CD4-positive, alpha-beta T cell treated with Interleukin-15 for 1 hour (primary cell): ENCODE data around the gene STOM.

ENCODE experiments used
- DNase-seq: peaks from one replicate; pipeline ENCODE4 v3.0.0-alpha.2; 2020

The STOM gene

DNA sequence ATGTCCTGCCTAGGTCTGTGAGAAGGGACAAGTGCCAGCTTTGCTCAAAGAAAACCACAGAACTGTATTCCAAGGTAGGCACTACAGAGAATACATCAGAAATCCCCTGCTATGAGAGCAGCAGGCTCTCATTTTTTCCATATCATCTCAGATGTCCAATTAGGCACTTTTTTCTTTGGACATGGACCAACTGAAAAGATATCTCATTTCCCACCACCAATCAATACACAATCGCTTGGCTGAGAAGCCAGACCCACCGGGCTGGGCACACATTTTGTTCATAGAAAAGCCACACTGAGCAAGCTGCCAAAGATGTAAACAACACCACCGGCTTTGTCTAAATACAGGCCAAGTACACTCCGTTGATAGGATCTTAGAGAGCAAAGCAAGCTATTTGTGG, 25.9 kb downstream of the STOM start:
- DNase-seq, result no peak

DNA sequence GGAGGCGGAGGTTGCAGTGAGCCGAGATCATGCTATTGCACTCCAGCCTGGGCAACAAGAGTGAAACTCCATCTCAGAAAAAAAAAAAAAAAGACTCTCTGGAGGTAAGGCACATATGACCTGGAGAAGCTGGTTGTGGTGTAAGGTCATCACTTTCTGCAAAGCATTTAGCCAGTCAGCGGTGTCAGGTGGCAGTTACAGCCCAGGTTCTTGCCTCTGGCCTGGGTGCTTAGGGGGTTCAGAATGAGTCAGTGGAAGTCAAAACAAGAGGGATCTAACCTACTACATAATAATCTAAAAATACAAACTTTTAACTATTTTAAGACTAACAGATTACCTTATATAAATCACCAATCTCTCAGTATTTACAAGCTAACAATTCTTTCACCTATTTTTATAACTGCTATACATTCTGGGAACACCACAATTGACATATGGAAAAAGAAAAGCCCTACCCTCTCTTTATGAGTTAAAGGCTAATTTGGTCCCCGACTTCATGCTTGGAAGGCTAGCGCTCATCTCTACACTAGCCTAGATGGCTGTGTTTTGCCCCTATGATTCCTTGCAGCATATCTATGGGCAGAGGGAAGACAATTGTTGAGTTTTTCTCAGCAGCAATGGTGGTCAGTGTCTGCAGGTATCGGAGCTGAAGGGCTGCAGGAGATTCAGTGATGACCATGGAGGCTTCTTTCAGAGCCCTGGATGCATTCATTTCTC, 29.2 kb downstream of the STOM start:
- DNase-seq, result no peak

DNA sequence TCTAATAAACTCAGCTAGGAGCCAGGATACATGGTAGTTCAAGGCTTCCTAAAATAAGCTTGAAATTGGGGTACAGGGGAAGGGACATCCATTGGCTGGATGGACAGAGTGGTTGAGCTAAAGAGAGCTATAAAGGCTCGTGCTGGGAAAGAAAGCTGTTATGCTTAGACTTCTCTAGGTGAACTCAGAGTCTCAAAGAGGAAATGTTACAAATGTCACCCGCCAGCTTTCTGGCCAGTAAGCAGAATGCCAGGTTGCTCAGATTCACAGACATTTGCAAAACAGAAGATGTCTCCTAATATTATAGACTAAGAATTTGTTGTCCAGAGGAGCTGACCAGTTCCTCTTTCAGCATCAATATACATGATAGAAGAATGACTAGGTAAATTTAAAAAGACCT, 30.6 kb downstream of the STOM start:
- DNase-seq, result no peak

DNA sequence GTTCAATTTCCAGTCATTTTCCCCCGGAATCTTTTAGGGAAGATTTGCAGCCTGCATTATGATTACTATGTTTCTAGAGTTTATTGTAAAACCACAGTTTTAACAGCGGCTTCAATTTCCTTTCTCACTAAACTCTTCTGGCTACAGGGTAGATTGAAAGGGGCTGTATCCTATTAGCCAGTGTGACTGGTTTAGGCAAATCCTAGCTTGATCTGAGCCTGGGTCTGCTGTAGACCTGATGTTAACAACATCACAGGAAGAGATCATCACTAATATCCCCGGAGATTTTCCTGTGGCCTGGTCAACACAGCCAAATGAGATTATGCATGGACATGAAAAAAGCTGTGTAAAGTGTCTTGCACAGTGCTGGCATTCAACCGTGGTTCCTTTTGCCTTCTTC, 33.4 kb downstream of the STOM start:
- DNase-seq, result no peak

DNA sequence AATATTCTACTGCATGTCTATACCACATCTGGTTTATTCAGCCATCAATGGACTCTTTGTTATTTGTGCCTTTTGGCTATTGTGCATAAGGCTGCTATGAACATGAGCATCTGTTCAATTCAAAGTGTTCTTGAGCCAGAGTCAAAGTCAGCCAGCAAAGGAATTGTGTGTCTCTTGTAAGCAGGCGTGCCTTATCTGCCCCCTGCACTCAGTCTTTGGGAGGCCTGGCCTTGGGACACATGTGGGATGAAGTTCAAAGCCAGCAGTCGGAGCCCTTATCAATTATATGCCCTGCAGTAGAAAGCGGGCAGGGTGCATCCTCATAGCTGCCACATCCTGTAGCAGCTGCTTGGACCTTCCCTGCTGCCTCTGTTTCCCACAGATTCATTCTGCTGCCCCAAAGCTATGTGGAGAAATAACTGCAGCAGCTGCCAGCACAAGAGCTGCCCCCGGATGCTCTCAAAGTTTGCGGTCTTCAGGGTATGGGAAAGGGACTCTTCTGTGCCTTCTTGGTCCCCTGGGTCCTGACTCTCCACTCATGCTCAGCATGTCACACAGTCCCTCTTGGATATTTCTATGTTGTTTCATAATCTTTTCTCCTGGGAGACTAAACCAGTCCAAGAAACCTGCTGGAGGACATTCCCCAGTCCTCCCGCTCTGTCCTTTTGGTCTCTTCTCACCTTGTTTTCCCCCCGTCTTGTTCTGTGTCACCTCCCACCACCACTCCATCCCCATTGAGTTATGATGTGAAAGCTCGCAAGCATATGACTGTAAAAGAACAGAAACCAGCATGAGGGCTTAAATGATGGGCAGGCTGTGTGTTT, 35.9 kb downstream of the STOM start:
- DNase-seq, result no peak

DNA sequence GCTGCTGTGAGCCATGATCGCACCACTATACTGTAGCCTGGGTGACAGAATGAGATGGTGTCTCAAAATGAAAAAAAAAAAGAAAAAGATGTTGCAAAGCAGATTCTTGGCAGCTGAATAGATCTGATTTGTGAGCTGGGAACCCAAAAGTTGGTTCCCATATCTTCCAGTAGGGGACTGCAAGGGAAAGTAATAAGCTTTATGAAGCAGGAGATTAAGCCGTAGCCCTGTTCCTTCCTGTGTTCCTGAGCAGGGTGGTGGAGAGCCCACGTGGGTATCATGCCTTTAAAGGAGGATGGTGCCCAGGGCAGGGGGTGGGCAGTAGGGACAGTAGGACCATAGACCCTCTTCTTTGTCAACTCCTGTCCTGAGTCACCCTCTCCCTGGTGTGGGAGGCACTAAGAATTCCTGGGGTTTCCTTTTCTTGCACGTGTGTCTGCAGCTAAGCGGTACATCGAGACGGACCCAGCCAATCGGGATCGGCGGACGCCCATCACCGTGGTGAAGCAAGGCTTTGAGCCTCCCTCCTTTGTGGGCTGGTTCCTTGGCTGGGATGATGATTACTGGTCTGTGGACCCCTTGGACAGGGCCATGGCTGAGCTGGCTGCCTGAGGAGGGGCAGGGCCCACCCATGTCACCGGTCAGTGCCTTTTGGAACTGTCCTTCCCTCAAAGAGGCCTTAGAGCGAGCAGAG, 37.9 kb downstream of the STOM start:
- DNase-seq, result no peak

DNA sequence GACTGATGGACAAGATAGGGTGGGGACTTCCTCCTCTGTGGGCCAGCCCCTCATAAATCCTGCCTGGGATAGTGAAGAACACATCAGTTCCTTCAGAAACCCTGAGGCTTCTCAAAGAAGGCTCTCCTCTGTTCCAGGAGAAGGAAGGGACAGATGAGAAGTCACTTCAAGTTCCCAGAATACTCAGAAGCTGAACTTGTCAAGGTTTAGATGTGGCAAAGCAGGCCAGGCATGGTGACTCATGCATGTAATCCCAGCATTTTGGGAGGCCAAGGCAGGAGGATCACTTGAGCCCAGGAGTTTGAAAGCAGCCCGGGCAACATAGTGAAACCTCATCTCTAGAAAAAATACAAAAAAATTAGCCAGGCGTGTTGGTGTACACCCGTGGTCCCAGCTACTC, 38.5 kb downstream of the STOM start:
- DNase-seq, result no peak

DNA sequence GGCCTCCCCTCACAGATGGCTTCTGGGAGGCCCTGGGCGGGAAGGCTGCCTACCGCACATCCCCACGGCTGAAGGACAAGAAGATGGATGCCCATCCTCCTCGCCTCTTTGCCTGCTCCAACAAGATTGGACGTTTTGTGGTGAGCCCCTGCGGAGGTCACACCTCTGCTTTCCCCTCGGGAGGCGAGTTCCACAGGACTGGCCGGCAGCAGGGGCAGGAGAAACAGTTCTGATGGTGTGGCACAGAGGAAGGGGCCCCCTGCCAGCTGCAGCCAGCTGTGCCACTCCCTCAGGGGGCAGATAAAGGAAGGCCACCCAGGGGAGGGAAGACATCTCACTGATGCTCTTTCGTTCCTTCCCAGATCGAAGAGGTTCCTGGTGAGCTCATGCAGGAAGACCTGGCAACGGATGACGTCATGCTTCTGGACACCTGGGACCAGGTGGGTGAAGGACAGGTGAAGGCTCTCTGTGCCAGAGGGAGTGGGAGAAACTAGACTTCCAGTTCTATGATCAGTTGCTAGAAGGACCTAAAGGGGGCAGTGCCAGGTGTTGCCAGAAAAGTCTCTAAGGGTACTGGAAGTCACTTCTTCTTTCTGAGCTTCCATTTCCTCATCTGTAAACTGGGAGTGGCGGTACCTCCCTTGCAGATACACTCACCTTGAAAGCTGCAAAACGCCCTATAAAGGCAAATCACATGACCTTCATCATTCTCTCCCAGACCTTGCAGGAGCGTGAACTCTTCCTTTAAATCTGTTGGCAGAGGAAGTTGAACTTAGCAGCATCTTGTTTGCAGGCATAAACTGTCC, 41.0 kb downstream of the STOM start:
- no peak for DNase-seq

DNA sequence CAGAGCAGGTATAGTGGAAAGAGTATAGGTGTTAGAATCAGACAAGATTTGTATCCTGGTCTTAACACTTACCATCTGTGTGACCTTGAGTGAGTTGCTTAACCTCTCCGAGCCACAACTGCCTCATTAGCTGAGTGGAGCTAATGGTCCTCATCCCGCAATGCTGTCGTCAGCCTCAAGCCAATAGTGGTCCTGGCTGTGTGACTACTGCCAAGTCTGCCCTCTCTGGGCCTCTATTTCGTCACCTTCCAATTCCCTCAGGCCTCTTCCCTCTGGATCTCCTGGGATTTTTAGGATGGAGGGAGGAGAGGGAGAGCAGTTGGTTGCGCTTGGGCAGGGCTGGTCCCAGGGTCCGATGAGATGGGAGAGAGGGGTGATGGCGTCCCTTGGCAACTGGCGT, 41.6 kb downstream of the STOM start:
- DNase-seq, result no peak

DNA sequence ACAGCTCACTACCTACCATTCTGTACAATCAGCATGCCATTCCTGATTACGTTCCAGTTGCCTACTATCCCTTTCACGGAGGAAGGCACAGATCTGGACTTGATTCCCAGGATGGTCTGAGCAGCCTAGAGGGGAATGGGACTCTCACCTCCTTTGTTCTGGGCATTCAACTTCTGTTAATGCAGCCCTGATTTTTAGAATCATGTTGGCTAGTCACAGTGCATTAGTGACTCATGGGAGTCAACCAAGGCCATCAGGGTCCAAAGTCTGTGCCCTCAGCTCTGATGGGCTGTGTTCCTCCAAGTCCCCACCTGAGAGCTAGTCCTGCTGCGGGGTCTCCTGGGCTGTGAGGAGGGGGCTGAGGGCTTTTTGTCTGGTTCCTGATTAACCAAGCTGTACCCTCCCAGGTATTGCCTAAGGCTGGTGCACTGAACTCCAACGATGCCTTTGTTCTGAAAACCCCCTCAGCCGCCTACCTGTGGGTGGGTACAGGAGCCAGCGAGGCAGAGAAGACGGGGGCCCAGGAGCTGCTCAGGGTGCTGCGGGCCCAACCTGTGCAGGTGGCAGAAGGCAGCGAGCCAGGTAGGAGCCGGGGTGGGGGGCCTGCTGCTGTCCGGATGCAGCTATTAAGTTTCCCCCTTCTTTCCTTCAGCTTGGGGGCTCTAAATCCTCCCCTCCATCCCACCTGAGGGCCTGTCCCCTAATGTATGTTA, 43.0 kb downstream of the STOM start:
- no peak for DNase-seq

DNA sequence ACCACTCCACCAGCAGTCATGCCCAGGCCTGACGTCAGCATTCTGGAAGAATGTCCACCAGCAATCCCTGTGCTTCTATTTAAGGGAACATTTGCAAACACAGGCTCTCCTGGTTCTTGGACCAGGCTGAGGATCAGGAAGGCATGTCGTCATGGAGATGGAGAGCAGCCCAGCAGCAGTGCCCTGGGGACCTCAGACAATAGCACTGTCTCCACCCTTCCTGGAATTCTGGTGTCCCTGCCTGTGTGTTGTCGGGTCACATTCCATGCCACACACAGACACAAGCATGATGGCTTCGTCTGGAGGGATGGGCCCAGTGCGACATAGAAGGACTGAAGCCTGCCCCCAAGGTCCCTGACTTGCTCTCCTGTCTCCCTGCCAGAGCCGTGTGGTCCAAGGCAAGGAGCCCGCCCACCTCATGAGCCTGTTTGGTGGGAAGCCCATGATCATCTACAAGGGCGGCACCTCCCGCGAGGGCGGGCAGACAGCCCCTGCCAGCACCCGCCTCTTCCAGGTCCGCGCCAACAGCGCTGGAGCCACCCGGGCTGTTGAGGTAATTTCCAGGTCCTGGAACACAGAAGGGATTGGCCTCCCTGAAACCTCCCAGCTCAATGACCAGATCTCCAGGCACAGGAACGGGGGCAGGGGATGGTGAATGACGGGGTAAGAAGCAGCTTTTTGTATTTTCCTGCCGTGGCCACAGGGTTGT, 43.8 kb downstream of the STOM start:
- no peak for DNase-seq

DNA sequence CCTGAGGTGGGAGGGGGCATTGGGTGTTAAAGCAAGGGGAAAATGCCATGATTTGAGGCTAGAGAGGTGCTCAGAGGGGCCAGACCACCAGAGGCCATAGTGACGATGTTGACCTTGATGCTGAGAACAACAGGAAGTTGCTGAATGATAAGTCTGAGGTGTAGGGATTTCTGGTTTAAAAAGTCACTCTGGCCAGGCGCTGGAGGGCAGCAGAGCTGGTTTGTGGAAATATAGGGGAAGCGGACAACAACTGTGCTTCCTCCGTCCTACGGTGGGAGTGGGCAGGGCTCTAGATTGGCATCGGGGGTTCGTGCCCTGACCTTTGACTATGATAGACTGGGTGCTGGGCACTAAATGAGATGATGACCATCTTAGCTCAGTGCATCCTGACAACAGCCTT, 44.7 kb downstream of the STOM start:
- DNase-seq, result no peak

DNA sequence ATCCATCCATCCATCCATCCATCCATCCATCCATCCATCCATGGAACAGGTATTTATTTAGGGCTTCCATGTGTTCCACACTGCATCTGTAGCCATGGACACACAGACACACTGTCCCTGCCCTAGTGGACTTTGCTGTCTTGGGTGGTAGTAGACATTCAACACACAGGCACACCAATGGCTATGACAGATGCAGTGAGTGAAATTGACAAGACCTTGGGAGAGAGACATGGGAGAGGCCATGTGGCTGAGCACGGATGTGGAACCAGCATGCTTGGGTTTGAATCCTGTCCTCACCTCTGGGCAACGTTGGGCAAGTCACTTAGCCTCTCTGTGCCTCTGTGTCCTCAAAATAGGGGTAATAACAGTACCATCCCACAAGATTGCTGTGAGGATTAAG, 45.3 kb downstream of the STOM start:
- no peak for DNase-seq

DNA sequence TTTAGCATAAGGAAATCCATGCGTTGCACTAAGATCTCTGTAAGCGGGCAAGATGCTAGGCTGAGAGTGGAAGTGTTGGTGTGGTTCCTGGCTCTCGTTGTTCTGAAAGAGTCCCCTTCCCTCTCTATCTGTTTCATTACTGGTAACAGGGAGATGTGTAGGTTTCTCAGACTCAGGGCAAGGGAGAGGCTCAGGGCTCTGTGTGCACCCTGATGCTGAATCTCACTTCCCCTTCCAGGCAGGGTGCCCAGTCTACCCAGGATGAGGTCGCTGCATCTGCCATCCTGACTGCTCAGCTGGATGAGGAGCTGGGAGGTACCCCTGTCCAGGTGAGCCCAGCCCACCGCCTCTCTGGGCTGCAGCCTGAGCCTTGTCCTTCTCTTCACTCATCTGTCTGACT, 45.7 kb downstream of the STOM start:
- DNase-seq, result no peak

DNA sequence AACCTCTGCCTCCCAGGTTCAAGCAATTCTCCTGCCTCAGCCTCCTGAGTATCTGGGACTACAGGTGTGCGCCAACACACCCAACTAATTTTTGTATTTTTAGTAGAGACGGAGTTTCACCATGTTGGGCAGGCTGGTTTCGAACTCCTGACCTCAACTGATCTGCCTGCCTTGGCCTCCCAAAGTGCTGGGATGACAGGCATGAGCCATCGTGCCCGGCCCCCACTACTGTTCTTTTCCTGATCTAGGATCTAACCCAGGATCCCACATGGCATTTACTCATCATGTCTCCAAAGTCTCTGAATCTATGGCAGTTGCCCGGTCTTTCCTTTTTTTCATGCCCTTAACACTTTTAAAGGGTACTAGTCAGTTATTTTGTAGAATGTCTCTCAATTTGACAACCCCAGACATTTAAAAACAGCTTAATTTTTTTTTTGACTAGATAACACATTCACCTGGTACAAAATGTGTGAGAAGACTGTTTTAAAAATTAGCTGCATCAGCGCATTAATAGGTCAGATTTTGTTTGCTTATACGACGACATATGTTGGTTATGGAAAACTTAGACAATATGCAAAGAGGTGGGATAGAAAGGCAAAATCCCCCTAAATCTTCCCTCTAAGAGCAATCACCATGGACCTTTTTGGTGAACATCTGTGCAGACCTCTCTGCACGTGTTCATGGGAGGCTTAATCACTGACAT, 46.5 kb downstream of the STOM start:
- DNase-seq, result no peak

DNA sequence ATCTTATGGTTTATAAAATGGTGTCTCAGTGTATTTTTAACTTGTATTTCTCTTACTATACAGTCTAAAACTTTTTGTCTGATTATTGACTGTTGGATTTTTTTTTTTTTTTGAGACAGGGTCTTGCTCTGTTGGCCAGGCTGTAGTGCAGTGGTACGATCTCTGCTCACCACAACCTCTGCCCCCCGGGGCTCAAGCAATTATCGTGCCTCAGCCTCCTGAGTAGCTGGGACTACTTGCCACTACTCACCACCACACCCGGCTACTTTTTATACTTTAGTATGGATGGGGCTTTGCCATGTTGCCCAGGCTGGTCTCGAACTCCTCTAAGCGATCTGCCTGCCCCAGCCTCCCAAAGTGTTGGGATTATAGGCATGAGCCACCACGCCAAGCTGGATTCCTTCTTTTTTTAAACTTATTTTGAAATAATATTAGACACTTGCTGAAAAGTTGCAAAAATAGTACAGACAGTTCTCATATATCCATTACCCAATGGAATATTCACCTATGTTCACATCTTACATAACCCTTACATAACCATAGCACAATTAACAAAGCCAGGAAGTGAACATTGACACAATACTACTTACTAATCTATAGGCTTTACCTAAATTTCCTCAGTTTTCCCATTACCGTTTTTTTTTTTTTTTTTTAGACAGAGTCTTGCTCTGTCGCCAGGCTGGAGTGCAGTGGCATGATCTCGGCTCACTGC, 47.2 kb downstream of the STOM start:
- no peak for DNase-seq

DNA sequence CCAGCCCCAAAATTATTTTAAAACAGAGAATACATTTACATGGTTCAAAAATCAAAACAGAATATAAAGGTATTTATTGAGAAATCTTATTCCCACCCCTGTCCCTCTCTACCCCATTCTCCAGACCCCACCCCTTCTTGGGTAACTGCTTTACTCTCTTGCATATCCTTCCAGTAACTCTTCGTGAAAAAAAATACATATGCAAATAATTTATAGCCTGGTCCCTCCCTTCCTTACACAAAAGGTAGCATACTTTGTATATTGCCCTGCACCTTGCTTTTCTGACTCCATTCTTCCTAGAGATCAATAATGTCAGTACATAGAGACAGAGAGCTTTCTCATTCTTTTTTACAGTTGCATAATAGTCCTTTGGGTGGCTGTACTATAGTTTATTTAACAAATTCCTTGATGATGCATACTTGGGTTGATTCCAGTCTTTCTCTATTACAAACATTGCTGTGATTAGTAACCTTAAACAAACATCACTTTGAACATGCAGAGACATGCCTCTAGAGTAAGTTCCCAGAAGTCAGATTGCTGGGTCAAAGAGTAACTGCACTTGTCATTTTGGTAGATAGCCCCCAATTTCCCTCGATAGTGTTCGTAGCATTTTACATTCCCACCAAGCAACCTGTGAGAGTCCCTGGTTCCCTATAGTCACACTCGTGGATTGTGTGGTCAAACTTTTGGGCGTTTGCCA, 47.9 kb downstream of the STOM start:
- DNase-seq, result no peak

DNA sequence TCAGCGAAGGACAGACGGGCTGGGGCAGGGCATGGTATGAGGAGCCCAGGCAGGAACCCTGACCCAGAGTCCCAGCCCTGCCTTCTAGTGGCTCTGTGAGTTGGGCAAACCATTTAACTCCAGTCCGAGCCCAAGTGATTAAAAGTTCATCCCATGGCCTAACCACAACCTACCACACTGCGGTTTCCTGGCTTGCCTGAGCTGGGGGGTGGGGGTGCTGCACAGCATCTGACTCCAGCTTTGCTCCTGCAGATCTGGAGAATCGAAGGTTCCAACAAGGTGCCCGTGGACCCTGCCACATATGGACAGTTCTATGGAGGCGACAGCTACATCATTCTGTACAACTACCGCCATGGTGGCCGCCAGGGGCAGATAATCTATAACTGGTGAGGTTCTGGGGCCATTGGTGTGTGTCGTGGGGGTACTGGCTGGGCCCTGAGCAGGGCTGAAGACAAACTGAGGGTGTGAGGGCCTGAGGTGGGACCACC, 49.0 kb downstream of the STOM start:
- DNase-seq, result no peak

DNA sequence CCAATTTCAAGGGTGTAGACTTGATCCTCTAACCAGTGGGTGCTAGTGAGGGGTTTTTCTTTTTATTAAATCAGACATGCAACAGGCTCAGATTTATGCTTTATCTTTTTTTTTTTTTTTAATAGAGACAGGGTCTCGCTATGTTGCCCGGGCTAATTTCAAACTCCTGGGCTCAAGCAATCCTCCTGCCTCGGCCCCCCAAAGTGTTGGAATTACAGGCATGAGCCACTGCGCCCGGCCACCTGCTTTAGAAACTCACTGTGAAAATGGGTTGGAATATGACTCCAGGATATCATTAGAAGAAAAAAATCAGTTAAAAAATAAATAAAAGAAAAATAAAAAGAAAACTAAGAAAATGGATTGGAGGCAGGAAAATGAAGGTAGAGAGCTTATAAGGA, 50.7 kb downstream of the STOM start:
- no peak for DNase-seq
